ENCODE data around the gene CFAP73. TPM values are rescaled to one million over a fixed set of nuclear protein-coding genes. Genes with fewer than 3 reads are reported as not detected.

The CFAP73 gene
- polyA plus RNA-seq, 3 donors: 0.14 TPM; not detected in 2

- 81% methylated on average over 7 of the region's 12 CpGs for WGBS (ENCODE audit: insufficient coverage)
- H3K4me1 ChIP-seq (ENCODE audit: control insufficient read depth in 1 of 2, insufficient read depth in 2 of 2, low read length in 2 of 2): peaks cover 13 to 34% of the 10 kb centered on the region in 2 donors
- no peaks in the 10 kb centered on the region for H4K20me1 ChIP-seq (ENCODE audit: insufficient read depth, low read length)
- no peaks in the 10 kb centered on the region for H3K79me2 ChIP-seq (ENCODE audit: insufficient read depth, low read length)
- Mint-ChIP-seq H3K4me3 (peak overlapping the region in 1 of 2 donors; percentile 70), H3K27ac (peak overlapping the region in 1 of 7 donors; percentile 31), H3K9me3 (peaks cover 0 to 11% (median 8%) of the 10 kb centered on the region in 7 donors), H3K36me3 (peaks cover 34 to 44% of the 10 kb centered on the region in 2 donors), H3K4me1 (peaks cover 30% of the 10 kb centered on the region), H3K27me3 (ENCODE audit: low read depth in 3 of 3) (peaks cover 54 to 64% (median 62%) of the 10 kb centered on the region in 3 donors)
- DNase-seq: no peak
- intact Hi-C loops (cut with micrococcal nuclease): loop anchor here in 1 of 2 donors (10.0 kb wide), 1 partner anchor 270 kb away; no protein-coding TSS in a partner anchor
- H3K9me3 ChIP-seq (replicated peaks in 1 of 2; ENCODE audit: control insufficient read depth in 1 of 2, insufficient read depth in 1 of 2, low read length in 2 of 2): peaks cover 0 to 15% of the 10 kb centered on the region in 2 donors
- H3K27ac ChIP-seq (ENCODE audit: low read depth in 1 of 2, low read length in 2 of 2): no peak overlapping the region
- H3K27me3 ChIP-seq (ENCODE audit: control insufficient read depth in 2 of 2, insufficient read depth in 2 of 2, low read length in 2 of 2): peaks cover 31 to 58% of the 10 kb centered on the region in 2 donors
- H3K4me2 ChIP-seq (replicated peaks; ENCODE audit: extremely low read depth, low read length, poor library complexity, severe bottlenecking): no peak overlapping the region
- no peak overlapping the region for H2AFZ ChIP-seq (ENCODE audit: insufficient read depth, low read depth, low read length, poor library complexity, severe bottlenecking)
- TF ChIP-seq CTCF (IDR thresholded peaks at IDR 0.05): no peak
- H3K9ac ChIP-seq (ENCODE audit: insufficient read depth, low read length, poor library complexity, severe bottlenecking): no peak overlapping the region
- peaks cover 24 to 29% of the 10 kb centered on the region in 2 donors for H3K36me3 ChIP-seq (replicated peaks in 1 of 2; ENCODE audit: control insufficient read depth in 1 of 2, insufficient read depth in 2 of 2, low read length in 2 of 2)
- no peak overlapping the region for H3K4me3 ChIP-seq (replicated peaks in 1 of 3; ENCODE audit: low read depth in 2 of 3, low read length in 3 of 3)
These were observed 5.5 kb downstream of the CFAP73 start for GRCh38 chr12:113155060-113155459.

GRCh38 chr12:113155646-113156045 lies 6.1 kb downstream of the CFAP73 start:
- peaks cover 30 to 35% of the 10 kb centered on the region in 2 donors for H3K36me3 ChIP-seq (replicated peaks in 1 of 2; ENCODE audit: control insufficient read depth in 1 of 2, insufficient read depth in 2 of 2, low read length in 2 of 2)
- no peak overlapping the region for H2AFZ ChIP-seq (ENCODE audit: insufficient read depth, low read depth, low read length, poor library complexity, severe bottlenecking)
- WGBS (ENCODE audit: insufficient coverage): 14% methylated on average over 1 of the region's 7 CpGs
- Mint-ChIP-seq H3K4me1 (peaks cover 30% of the 10 kb centered on the region), H3K36me3 (peaks cover 39 to 50% of the 10 kb centered on the region in 2 donors), H3K9me3 (peaks cover 0 to 11% (median 8%) of the 10 kb centered on the region in 7 donors), H3K27me3 (ENCODE audit: low read depth in 3 of 3) (peaks cover 48 to 58% (median 58%) of the 10 kb centered on the region in 3 donors), H3K4me3 (peak overlapping the region in 1 of 2 donors; percentile 70), H3K27ac (no peak overlapping the region)
- H3K27me3 ChIP-seq (ENCODE audit: control insufficient read depth in 2 of 2, insufficient read depth in 2 of 2, low read length in 2 of 2): peaks cover 31 to 53% of the 10 kb centered on the region in 2 donors
- no peak overlapping the region for H3K4me3 ChIP-seq (replicated peaks in 1 of 3; ENCODE audit: low read depth in 2 of 3, low read length in 3 of 3)
- H3K9me3 ChIP-seq (replicated peaks in 1 of 2; ENCODE audit: control insufficient read depth in 1 of 2, insufficient read depth in 1 of 2, low read length in 2 of 2): peaks cover 0 to 15% of the 10 kb centered on the region in 2 donors
- H3K27ac ChIP-seq (ENCODE audit: low read depth in 1 of 2, low read length in 2 of 2): no peak overlapping the region
- DNase-seq: no peak
- peaks cover 13 to 34% of the 10 kb centered on the region in 2 donors for H3K4me1 ChIP-seq (ENCODE audit: control insufficient read depth in 1 of 2, insufficient read depth in 2 of 2, low read length in 2 of 2)
- H3K79me2 ChIP-seq (ENCODE audit: insufficient read depth, low read length): no peaks in the 10 kb centered on the region
- H3K4me2 ChIP-seq (replicated peaks; ENCODE audit: extremely low read depth, low read length, poor library complexity, severe bottlenecking): no peak overlapping the region
- H3K9ac ChIP-seq (ENCODE audit: insufficient read depth, low read length, poor library complexity, severe bottlenecking): no peak overlapping the region
- no peaks in the 10 kb centered on the region for H4K20me1 ChIP-seq (ENCODE audit: insufficient read depth, low read length)
- intact Hi-C loops (cut with micrococcal nuclease): loop anchor here in 1 of 2 donors (10.0 kb wide), 1 partner anchor 271 kb away; no protein-coding TSS in a partner anchor
- TF ChIP-seq CTCF (IDR thresholded peaks at IDR 0.05): no peak

All from CD14-positive monocyte (primary cell).